Left cardiac atrium (tissue), 4 donors: ENCODE measurements around the gene ERLEC1. TPM values are rescaled to one million over a fixed set of nuclear protein-coding genes. Genes with fewer than 3 reads are reported as not detected.
"Not testable (repeated sequence)": the region's sequence is repeated elsewhere in the genome, so short reads cannot be mapped to it uniquely, and the experiment has no call there.

Experiments
- ATAC-seq, 2 donors: fragments of 200-7000 bp; cut with Tn5 transposase; one replicate each; pipeline ENCODE4 v1.9.1; 2020; ENCODE audit warnings: mild to moderate bottlenecking in 2 of 2, moderate library complexity in 2 of 2
- DNase-seq: peaks from one replicate; pipeline ENCODE4 v3.0.0-alpha.2; 2020
- intact Hi-C, 2 donors: fragments of 100-400 bp; cut with DNase I; formaldehyde crosslinking; loops; one replicate each; pipeline versions ENCODE4 v1.14.1 to v1.15.1; 2022 to 2023
- total RNA-seq, 2 donors: library from RNA; stranded (reverse); fragmentation: NEBNext Ultra II Directional; extraction: Animal tissue kit (Norgen Biotek cat#: 25700); gene quantifications; one replicate each; pipeline ENCODE4 v1.2.1, GENCODE V29; 2021
- donor health status: DM: no; HTN: yes; CAD: no.
- donor health status: DM: no; HTN: yes; CAD: no; lungs with severe emphysema.
- donor health status: DM: yes; HTN: yes; CAD: no.
- donor health status: Dilated cardiomyopathy.

ERLEC1 gene
- total RNA-seq, 2 donors from 2014 or later, result 34.5 to 41.8 TPM

- intact Hi-C loops, result no loop called here
- DNase-seq (no peak), ATAC-seq (peak; percentile 25 to 59)
Observed at GRCh38 chr2:53826587-53827397, 39.9 kb downstream of the ERLEC1 start.

- intact Hi-C loops, result no loop called here
- ATAC-seq, result peak; percentile 31 to 64
- DNase-seq, result no peak
Observed at GRCh38 chr2:53827398-53828175, 40.7 kb downstream of the ERLEC1 start.

DNA sequence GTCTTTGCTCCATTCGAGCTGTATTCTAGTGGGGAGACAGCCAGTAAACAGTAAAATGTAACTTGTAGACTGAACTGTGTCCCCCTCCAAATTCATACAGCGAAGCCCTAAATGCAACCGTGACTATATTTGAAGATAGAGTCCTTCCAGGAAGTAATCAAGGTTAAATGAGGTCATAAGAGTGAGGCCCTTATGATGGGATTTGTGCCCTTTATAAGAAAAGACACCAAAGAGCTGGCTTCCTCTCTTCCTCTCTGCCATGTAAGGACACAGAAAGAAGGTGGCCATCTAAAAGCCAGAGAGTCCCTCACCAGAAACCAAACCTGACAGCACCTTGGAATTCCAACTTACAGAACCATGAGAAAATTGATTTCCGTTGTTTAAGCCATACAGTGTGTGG lies 41.5 kb downstream of the ERLEC1 start:
- ATAC-seq (no peak), DNase-seq (no peak)
- intact Hi-C loops, result no loop called here

DNA sequence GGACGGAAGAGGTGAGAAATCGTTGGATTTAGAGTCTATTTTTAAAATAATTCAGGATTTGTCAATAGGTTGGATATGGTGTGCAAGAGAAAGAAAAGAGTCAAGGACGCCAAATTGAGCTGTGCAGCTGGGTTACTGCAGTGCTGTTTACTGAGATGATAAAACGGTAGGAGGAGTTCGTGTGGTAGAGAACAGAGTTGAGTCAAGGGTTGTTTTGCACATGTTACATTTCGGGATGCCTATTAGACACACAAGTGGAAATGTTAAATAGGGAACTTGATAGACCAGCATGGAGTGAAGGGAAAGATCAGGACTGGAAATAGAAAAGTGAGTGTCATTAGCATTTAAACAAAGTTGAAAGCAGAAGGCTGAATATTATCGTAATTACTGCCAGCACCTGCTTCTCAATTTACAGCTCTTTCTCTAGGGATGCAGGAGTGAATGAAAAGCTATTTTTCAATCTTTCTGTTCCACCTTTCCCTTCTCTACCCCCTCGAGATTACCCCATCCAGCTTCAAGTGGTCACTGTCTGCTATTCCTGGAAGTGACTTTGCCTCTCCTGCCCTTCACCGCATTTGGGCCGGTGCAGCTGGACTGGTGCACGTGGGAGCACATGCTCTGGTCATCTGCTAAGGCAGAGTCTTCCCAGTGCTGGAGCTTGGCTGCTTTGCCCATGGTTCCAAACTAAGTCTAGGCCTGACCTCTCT lies 42.6 kb downstream of the ERLEC1 start:
- peak in 1 of 2 donors; percentile 47 for ATAC-seq
- no peak for DNase-seq
- intact Hi-C loops, result no loop called here

GRCh38 chr2:53829980-53830290 lies 43.1 kb downstream of the ERLEC1 start:
- ATAC-seq, intact Hi-C loops, DNase-seq: not testable (repeated sequence)

GRCh38 chr2:53840580-53840979 lies 53.7 kb downstream of the ERLEC1 start:
- intact Hi-C loops, result no loop called here
- no peak for DNase-seq
- no peak for ATAC-seq

GRCh38 chr2:53841651-53842050 lies 54.8 kb downstream of the ERLEC1 start:
- ATAC-seq, intact Hi-C loops, DNase-seq: not testable (repeated sequence)

DNA sequence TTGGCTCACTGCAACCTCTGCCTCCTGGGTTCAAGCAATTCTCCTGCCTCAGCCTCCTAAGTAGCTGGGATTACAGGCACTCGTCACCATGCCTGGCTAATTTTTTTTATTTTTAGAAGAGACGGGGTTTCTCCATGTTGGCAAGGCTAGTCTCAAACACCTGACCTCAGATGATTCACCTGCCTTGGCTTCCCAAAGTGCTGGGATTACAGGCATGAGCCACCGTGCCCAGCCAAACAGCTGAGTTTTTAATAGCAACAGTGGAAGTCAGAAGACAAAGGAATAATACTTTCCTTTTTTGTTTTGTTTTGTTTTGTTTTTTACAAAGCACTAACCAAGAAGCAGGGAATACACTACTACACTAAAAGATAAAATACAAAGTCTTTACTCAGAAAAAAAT lies 56.0 kb downstream of the ERLEC1 start:
- DNase-seq (no peak), ATAC-seq (no peak)
- intact Hi-C loops, result no loop called here

DNA sequence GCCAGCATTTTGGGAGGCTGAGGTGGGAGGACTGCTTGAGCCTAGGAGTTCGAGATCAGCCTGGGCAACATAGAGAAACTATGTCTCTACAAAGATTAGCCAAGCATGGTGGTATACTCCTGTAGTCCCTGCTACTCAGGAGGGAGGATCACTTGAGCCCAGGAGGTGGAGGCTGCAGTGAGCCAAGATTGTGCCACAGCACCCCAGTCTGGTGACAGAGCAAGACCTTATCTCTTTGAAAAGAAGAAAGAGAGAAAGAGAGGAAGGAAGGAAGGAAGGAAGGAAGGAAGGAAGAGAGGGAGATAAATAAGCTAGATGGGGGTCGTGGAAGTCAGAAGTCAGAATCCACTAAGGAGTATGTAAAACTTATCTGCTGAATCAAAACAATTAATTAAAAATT lies 56.8 kb downstream of the ERLEC1 start:
- intact Hi-C loops, result no loop called here
- DNase-seq, result no peak
- no peak for ATAC-seq

DNA sequence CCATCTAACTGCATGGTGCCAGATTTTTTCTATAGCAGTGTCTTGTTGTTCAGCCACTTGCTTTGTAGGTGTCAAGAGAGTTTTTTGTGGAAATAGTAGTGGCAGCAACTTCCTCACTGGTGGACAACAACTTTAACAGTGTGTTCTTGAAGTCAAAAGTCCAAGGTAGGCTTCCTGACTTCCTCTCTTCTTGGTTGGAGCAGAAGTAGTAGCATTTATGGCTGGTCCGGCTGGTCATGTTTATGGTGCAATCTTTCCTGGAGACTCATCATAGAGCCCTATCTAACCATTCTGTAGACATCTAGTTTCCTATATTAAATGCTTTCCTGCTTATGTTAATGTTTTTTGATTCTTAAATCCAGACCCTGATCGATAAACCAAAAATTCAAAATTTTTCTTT lies 61.2 kb downstream of the ERLEC1 start:
- DNase-seq, result no peak
- intact Hi-C loops, result no loop called here
- no peak for ATAC-seq

- intact Hi-C loops, DNase-seq: not testable (repeated sequence)
- ATAC-seq, result peak in 1 of 2 donors; percentile 72
Observed at GRCh38 chr2:53851052-53851757, 64.4 kb downstream of the ERLEC1 start.

- ATAC-seq (no peak), DNase-seq (no peak)
- intact Hi-C loops, result no loop called here
Observed at GRCh38 chr2:53852532-53852931, 65.7 kb downstream of the ERLEC1 start.

DNA sequence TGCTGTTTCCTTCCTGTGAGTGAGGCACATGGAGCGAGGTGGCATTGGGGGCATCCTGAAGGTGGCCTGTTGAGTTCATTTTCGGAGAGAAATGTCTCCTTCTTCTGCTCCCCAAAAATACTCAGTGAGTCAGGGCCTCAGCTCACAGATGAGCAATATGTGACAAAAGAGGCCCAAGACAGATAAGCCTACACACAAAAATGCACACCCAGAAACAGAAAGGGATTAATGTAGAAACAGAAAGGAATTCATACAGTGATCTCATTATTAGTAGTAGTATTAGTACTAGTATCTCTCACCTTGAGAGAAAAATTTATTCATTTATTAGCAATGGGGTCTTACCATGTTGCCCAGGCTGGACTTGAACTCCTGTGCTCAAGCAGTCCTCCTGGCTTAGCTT lies 67.8 kb downstream of the ERLEC1 start:
- DNase-seq, result no peak
- ATAC-seq, result no peak
- intact Hi-C loops, result no loop called here

GRCh38 chr2:53856272-53856671 lies 69.4 kb downstream of the ERLEC1 start:
- ATAC-seq (no peak), DNase-seq (no peak)
- intact Hi-C loops, result no loop called here

- intact Hi-C loops, result no loop called here
- ATAC-seq (peak; percentile 80 to 88), DNase-seq (peak; percentile 41)
Observed at GRCh38 chr2:53859206-53860181, 72.7 kb downstream of the ERLEC1 start, which contains the start of gene GPR75. TSS of gene GPR75 (minus strand) at chr2:53859967. CDS start at chr2:53854756, 5,211 bp downstream.

- intact Hi-C loops, result no loop called here
- ATAC-seq, result no peak
- DNase-seq, result no peak
Observed at GRCh38 chr2:53861824-53862223, 75.0 kb downstream of the ERLEC1 start.

DNA sequence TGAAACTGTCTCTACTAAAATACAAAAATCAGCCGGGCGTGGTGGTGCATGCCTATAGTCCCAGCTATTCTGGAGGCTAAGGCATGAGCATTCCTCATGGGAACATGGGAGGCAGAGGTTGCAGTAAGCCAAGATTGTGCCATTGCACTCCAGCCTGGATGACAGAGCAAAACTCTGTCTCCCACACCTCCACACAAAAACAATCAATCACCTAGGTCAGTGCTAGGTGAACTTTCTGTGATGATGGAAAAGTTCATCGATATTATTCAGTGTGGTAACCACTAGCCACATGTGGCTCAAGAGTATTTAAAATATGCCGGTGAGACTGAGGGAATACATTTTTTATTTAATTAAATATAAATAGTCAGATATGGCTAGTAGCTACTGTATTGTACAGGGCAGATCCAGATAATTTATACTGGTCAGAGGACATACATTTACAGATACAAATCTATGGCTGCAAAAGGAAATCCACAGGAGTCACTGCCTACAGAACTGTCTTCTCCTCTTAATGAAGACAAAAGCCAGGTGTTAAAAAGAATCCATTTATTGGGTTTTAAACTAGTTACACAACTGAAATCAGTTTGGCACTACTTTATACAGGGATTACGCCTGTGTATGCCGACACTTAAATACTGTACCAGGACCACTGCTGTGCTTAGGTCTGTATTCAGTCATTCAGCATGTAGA lies 76.8 kb downstream of the ERLEC1 start:
- DNase-seq, result no peak
- intact Hi-C loops, result no loop called here
- ATAC-seq, result no peak

DNA sequence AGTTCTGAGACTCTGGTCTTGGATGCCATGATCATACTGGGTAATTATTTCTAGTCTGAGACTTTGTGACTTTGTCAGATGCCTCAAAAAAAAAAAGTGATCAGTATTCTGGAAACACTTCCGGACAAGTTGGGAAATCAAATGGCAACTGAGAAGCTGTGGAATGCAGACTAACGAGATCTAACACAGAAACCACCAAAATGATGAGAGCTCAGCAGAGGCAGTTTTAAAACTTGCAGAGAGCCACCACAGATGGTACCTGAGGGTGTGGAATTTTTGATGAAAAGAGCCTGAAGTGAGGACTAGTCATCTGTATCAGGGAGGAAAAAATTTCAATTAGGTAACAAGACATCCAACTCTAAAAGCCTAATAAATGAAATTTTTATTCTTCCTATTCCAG lies 78.4 kb downstream of the ERLEC1 start:
- intact Hi-C loops, result no loop called here
- DNase-seq (no peak), ATAC-seq (no peak)
